Measurements from ENCODE around the gene ZFHX3.
A peak's percentile ranks its signal among the peaks of the same experiment; 100 is the strongest.

The ZFHX3 gene

DNA sequence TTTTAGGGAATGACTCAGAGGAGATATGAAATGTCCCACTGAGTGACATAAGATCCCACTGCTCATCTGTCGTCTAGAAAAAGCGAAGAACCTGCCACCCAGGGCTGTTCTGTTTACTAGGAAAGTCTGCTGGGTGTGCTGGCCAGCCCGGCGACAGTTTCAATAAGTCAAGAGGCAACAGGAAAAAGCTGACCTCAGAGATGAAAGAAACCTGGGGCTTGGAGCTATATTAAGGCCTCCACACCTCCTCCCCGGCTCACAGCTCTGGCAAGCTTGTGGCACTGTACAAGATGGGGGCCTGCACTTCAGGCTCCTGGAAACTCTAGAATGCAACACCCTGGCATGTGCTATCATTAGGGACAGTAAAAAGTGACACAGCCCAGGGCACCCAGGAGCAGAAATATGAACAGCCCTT, 10.6 kb downstream of the ZFHX3 start:
- DNase-seq: no peak

- DNase-seq: peak; percentile 27
Observed at GRCh38 chr16:73036074-73036826, 11.7 kb downstream of the ZFHX3 start.

GRCh38 chr16:73034374-73034773, 13.6 kb downstream of the ZFHX3 start:
- DNase-seq: no peak

- no peak for DNase-seq
Observed at GRCh38 chr16:73033271-73033998, 14.5 kb downstream of the ZFHX3 start.

GRCh38 chr16:73032541-73033270, 15.2 kb downstream of the ZFHX3 start:
- DNase-seq: no peak

GRCh38 chr16:73031984-73032383, 15.9 kb downstream of the ZFHX3 start:
- DNase-seq: no peak

- no peak for DNase-seq
Observed at GRCh38 chr16:73031155-73031866, 16.6 kb downstream of the ZFHX3 start.

- no peak for DNase-seq
Observed at GRCh38 chr16:73028721-73029361, 19.1 kb downstream of the ZFHX3 start.

DNA sequence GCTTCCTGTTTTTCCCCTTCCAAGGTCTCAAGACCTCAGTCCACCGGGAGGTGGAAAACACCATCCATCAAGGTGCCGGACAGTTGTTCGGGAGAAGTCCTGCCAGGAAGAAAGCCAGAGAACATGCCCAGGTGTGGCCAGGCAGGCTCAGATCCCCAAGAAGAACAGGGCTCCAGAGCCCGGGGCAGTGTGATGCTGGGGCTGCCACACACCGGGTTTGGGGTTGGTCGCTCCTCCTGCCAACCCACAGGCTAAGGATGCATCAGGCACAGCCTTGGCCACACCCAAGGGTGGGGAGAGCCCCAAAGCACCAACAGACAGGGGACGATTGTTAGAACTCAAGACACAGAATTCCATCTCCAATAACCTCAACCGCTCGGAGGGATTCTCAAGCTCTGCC, 19.7 kb downstream of the ZFHX3 start:
- no peak for DNase-seq

GRCh38 chr16:73027685-73028111, 20.2 kb downstream of the ZFHX3 start:
- DNase-seq: no peak

DNA sequence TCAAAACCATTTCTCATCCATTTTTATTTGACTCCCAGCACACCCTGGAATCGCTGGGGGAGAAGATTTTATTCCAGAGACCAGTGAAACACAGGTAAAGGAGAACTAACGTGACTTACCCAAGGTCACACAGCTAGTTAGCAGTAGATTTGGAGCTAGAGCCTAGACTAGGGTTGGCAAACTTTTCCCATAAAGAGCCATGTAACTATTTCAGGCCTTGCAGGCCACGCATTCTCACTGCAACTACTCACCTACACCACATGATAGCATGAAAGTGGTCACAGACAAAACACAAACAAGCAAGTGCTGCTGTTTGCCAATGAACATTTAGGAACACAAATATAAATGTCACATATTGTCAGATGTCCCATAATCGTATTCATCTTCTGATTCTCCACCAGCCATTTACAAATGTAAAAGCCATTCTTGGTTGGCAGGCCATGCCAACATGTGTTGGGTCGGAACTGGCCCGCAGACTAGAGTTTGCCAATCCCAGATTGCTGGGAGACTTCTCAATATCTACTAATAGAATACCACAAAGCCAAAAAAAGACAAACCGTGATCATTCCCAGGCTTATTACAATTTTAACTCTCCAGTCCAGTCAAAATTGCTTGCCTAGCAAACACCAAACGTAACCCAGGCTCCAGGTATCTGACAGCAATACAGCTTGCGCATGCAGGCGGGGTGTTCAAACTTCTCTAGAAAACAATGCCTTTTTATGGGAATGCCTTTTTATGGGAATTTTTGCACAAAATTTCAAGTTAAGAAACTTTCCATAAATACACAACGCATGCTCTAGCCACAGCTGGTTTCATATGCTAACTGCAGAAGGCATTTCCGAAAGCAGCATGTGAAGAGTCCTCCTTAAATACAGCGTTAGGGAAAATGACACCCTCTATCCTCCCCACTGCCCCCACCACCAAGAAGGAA, 20.9 kb downstream of the ZFHX3 start:
- no peak for DNase-seq

DNA sequence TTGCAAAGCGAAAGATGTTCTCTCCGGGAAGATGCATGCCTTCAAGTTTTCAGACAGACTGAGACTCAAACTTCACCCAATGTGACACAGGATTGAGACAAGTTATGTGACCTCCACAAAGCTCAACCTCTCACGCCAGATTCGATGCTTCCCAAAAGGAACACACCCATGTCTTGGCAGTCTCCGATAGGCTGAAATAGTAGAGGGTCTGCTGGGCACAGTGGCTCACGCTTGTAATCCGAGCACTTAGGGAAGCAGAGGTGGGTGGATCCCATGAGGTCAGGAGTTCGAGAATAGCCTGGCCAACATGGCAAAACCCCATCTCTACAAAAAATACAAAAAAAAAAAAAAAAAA, 22.1 kb downstream of the ZFHX3 start:
- DNase-seq: no peak

DNA sequence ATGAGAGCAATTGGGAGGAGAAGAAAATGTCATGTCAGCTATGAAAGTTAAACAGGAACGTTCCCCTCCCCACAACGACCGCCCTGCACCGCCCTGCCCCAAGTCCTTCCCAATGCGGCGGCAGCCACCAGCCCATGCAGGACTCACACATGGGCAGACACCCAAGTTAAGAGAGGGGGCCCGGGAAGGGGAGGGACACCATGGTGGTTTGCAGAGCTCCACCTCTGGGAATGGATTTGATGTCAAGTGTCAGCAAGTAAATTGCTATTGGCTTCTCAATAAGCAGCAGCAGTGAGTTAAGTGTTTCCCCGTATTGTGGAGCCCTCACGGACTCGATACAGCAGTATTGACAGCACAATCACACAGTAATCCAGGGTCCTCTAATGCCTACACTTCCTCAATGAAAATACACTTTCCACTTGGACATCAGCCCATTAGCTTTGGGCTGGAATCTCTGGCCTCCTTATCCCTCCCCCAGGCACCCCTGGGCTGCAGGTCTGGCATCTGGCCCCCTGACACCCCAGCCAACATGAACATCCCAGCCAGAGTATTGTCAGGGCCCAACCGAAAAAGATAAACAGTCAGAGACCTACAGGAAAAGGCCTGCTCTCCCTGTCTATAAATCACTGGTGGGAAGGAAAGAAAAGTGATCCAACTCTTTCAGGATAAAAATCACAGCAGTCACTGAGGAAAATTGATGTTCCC, 22.6 kb downstream of the ZFHX3 start:
- DNase-seq: no peak

GRCh38 chr16:73024571-73025105, 23.3 kb downstream of the ZFHX3 start:
- DNase-seq: no peak

GRCh38 chr16:73023752-73024570, 24.0 kb downstream of the ZFHX3 start:
- no peak for DNase-seq

DNA sequence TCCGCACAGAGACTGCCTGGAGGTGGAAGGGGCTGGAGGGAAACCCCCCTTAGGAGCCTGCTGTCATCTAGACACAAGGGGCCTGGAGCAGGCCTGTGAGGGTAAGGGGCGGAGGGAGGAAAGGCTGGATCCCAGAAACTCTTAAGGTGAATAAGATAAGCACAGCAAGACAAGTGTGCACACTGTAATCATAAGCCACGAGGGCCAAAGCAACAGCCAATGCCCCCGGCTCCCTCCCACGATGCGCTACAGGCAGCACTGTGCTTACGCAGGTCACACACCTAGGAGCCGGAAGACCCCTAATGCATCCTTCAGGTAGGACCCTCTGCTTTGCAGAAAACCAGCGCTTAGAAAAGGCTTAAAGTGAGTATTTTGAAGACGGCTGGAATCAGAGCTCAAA, 24.6 kb downstream of the ZFHX3 start:
- no peak for DNase-seq

DNA sequence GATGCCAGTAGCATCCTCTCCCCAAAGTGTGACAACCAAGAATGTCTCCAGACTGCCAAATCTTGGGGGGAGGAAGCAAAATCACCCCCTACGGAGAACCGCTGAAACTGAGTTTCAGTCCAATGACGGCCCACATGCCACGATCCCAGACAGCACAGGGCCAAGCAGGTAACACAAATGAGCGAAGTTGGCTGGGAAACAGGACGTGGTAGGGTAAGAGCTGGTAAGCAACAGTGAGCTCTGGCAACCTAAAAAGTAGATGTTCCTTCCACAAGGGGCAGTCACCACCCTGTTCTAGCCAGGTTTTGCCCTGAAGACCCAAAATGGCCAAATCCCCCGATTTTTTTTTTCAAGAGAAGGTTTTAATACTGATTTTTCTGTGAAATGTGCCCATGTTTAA, 25.4 kb downstream of the ZFHX3 start:
- DNase-seq: no peak

GRCh38 chr16:73021866-73022495, 25.9 kb downstream of the ZFHX3 start:
- DNase-seq: no peak

DNA sequence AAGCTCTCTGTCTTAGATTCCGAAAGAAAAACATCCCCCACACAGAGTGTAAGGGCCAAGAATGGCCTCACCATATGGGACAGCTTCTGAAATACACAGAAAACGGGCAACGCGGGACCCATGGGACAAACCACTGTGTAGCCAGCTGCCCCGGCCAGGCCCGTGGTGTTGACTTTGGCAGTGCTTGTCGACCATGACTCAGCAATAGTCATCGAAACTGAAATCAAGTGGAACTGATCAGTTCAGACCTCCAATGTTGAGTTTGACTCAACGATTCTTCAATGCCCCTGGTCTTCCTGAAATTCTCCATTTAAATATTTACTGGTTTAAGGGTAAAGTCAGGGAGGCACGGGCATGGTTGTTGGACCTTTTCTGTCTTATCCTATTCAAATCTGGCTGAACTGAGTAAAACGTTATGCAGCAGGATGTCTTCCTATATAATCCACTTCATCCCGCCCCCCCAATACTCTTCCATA, 27.5 kb downstream of the ZFHX3 start:
- no peak for DNase-seq

Measured in NCI-H526 treated with DMSO at 0.1 percent for 48 hours (cell line).